Ammon's horn (tissue), 1 donor: ENCODE results near the gene SUCLA2.
"Not testable (repeated sequence)": the region's sequence is repeated elsewhere in the genome, so short reads cannot be mapped to it uniquely, and the experiment has no call there.

Experiments used
- DNase-seq: peaks from one replicate; pipeline ENCODE4 v3.0.0-alpha.2; 2016; ENCODE audit warnings: low spot score

SUCLA2 gene

GRCh38 chr13:47991859-47992258 is 9.2 kb downstream of the SUCLA2 start:
- no peak for DNase-seq

GRCh38 chr13:47990920-47991466 is 10.1 kb downstream of the SUCLA2 start:
- no peak for DNase-seq

GRCh38 chr13:47990427-47990826 is 10.6 kb downstream of the SUCLA2 start:
- no peak for DNase-seq

- DNase-seq: no peak
Measured at GRCh38 chr13:47983070-47983469, 18.0 kb downstream of the SUCLA2 start.

- no peak for DNase-seq
Measured at GRCh38 chr13:47976325-47976724, 24.7 kb downstream of the SUCLA2 start.

- DNase-seq: no peak
Measured at GRCh38 chr13:47964863-47965262, 36.2 kb downstream of the SUCLA2 start.

GRCh38 chr13:47962237-47962636 is 38.8 kb downstream of the SUCLA2 start:
- DNase-seq: no peak

GRCh38 chr13:47959468-47960247 is 41.4 kb downstream of the SUCLA2 start:
- no peak for DNase-seq

GRCh38 chr13:47957073-47957472 is 44.0 kb downstream of the SUCLA2 start:
- DNase-seq: no peak

GRCh38 chr13:47955836-47956235 is 45.2 kb downstream of the SUCLA2 start:
- no peak for DNase-seq

- DNase-seq: no peak
Measured at GRCh38 chr13:47949799-47950198, 51.3 kb downstream of the SUCLA2 start.

- no peak for DNase-seq
Measured at GRCh38 chr13:47945738-47946137, 55.3 kb downstream of the SUCLA2 start.

- DNase-seq: not testable (repeated sequence)
Measured at GRCh38 chr13:47945146-47945545, 55.9 kb downstream of the SUCLA2 start.

- no peak for DNase-seq
Measured at GRCh38 chr13:47934371-47934770, 66.7 kb downstream of the SUCLA2 start.

GRCh38 chr13:47932950-47933923 is 67.8 kb downstream of the SUCLA2 start:
- DNase-seq: peak; percentile 9

- no peak for DNase-seq
Measured at GRCh38 chr13:47930649-47931165, 70.4 kb downstream of the SUCLA2 start.

- no peak for DNase-seq
Measured at GRCh38 chr13:47929156-47929555, 71.9 kb downstream of the SUCLA2 start.

GRCh38 chr13:47917022-47917574 is 84.0 kb downstream of the SUCLA2 start:
- DNase-seq: no peak

GRCh38 chr13:47908197-47908902 is 92.7 kb downstream of the SUCLA2 start:
- no peak for DNase-seq

- no peak for DNase-seq
Measured at GRCh38 chr13:47904891-47905290, 96.2 kb downstream of the SUCLA2 start.

- no peak for DNase-seq
Measured at GRCh38 chr13:47904241-47904640, 96.8 kb downstream of the SUCLA2 start.
